Large intestine (tissue), 3 donors: ENCODE results near the gene YY1. TPM values are rescaled to one million over a fixed set of nuclear protein-coding genes. Genes with fewer than 3 reads are reported as not detected.

Experiments used
- DNase-seq, 2 donors: peaks; one replicate each; pipeline versions ENCODE4 v3.0.0 to v3.0.0-alpha.2; 2013
- H3K27ac ChIP-seq: one replicate; pipeline ENCODE4 v1.5.1; 2013; ENCODE audit warnings: low read length
- H3K27me3 ChIP-seq: 2 replicates; pipeline ENCODE4 v1.6.1; 2013; ENCODE audit warnings: low read length; ENCODE audit not compliant: control insufficient read depth, insufficient read depth
- H3K36me3 ChIP-seq: 2 replicates; pipeline ENCODE4 v1.6.1; 2013; ENCODE audit warnings: low read length; ENCODE audit not compliant: control insufficient read depth, insufficient read depth
- H3K4me1 ChIP-seq: one replicate; pipeline ENCODE4 v1.6.1; 2013; ENCODE audit warnings: low read length; ENCODE audit not compliant: control insufficient read depth, insufficient read depth
- H3K4me3 ChIP-seq: one replicate; pipeline ENCODE4 v1.5.1; 2013; ENCODE audit warnings: low read length
- H3K9me3 ChIP-seq: one replicate; pipeline ENCODE4 v1.6.1; 2013; ENCODE audit warnings: mild to moderate bottlenecking, low read depth, low read length, moderate library complexity; ENCODE audit not compliant: control insufficient read depth
- WGBS: methylation state at CpG from one replicate; pipeline ENCODE4 v1.1.5; 2013; ENCODE audit warnings: low lambda C conversion rate; ENCODE audit not compliant: insufficient coverage; 5-methylcytosine and 5-hydroxymethylcytosine counted together
- polyA plus RNA-seq: library from polyadenylated mRNA; unstranded; fragments of 120-200 nt; gene quantifications from one replicate; pipeline ENCODE4 v1.2.1, GENCODE V29; 2013

The YY1 gene
- polyA plus RNA-seq, 1 donor, result 74.3 TPM

GRCh38 chr14:100317389-100317788 lies 78.4 kb downstream of the YY1 start:
- H3K27ac ChIP-seq, result no peak overlapping the region
- H3K4me1 ChIP-seq, result peaks cover 2% of the 10 kb centered on the region
- H3K9me3 ChIP-seq, result peaks cover 3% of the 10 kb centered on the region
- no peaks in the 10 kb centered on the region for H3K36me3 ChIP-seq
- no peak overlapping the region for H3K4me3 ChIP-seq
- no peak for DNase-seq
- H3K27me3 ChIP-seq, result peaks cover 4% of the 10 kb centered on the region
- no CpG with 5 or more reads among the region's 6 CpGs for WGBS

- no peaks in the 10 kb centered on the region for H3K27me3 ChIP-seq
- DNase-seq, result peak; percentile 30 to 45
- peaks cover 3% of the 10 kb centered on the region for H3K9me3 ChIP-seq
- no peak overlapping the region for H3K27ac ChIP-seq
- no peaks in the 10 kb centered on the region for H3K4me1 ChIP-seq
- H3K36me3 ChIP-seq, result no peaks in the 10 kb centered on the region
- peak overlapping the region; percentile 31 for H3K4me3 ChIP-seq
- 56% methylated on average over 3 of the region's 40 CpGs for WGBS
These were observed 79.2 kb downstream of the YY1 start for GRCh38 chr14:100317912-100318808.

GRCh38 chr14:100320157-100320856 lies 81.4 kb downstream of the YY1 start:
- Histone ChIP-seq H3K27ac (no peak overlapping the region), H3K36me3 (no peaks in the 10 kb centered on the region), H3K4me1 (peaks cover 6% of the 10 kb centered on the region), H3K27me3 (no peaks in the 10 kb centered on the region), H3K4me3 (no peak overlapping the region), H3K9me3 (peaks cover 3% of the 10 kb centered on the region)
- no peak for DNase-seq
- WGBS, result 87% methylated on average over 7 of the region's 12 CpGs

DNA sequence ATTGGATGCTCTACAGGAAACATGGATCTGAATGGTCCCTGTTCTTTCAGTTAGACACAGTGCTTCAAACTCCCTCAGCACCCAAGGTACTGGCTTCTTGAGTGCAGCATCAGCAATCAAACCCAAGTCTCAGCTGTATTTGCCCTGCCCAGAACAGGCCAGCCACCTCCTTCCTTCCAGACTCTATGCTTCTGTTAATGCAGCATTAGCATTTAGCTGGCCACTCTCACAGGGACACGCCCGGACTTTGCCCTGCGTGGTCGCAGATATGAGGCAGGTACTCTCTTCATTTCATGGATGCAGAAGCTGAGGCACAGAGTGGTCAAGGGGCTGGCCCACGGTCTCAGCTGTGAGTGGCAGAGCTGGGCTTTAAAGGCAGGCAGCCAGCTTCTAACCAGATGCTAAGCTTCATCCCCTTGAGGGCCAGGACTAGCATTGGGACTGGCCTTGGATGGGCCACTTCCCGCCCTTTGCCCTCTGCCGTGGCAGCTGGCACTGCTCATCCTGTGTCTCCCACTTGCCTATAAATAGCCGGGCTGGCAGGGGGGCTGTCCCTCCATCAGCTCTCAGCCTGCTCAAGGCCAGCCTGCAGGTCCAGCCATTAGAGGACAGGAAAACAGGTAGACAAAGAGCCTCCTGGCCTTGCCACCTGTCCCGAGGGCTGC lies 82.7 kb downstream of the YY1 start:
- peaks cover 3% of the 10 kb centered on the region for H3K9me3 ChIP-seq
- no peaks in the 10 kb centered on the region for H3K36me3 ChIP-seq
- H3K4me3 ChIP-seq, result no peak overlapping the region
- H3K4me1 ChIP-seq, result peaks cover 11% of the 10 kb centered on the region
- no peak for DNase-seq
- H3K27me3 ChIP-seq, result no peaks in the 10 kb centered on the region
- WGBS, result no CpG with 5 or more reads among the region's 9 CpGs
- H3K27ac ChIP-seq, result no peak overlapping the region

GRCh38 chr14:100322138-100322957 lies 83.4 kb downstream of the YY1 start:
- Histone ChIP-seq H3K36me3 (no peaks in the 10 kb centered on the region), H3K27me3 (no peaks in the 10 kb centered on the region), H3K9me3 (peaks cover 3% of the 10 kb centered on the region), H3K4me1 (peaks cover 11% of the 10 kb centered on the region), H3K4me3 (no peak overlapping the region), H3K27ac (no peak overlapping the region)
- WGBS, result no CpG with 5 or more reads among the region's 15 CpGs
- DNase-seq, result no peak

DNA sequence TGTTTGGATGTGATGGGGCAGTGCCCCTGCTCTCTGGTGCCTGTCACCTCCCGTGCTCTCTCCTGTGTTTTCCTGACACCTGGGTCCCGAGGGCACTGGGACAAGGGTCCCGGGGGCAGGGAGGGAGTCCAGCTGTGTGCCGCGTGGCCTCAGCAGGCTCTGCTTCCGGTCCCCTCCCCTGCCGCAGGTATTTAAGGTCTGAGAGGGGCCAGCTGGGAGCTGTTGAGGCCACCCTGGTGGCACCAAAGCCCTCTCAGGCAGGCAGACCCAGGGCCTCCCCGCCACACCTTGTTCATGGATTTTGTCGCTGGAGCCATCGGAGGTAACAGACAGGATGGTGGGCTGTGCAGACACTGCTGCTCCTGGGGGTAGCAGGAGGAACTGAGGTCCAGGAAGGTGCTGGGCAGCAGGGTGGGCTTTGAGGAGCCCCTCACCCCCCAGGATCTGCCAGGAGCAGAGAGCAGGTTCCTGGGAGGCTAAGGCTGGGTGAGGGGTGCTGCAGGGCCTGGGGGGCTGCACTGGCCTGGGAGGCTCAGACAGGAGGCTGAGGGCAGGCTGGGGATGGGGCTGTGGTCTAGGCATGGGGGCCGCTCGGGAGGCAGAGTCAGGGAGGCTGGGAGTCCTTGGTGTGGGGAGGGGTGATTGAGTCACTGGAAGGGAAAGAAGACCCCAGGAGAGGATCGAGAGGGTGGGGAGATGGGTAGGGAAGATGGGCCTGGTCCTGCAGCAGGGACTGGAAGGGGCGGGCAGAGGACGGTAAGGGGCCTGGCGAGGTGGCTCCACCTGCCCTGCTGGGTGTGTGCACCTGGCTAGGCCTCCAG lies 84.4 kb downstream of the YY1 start, which contains the start of gene SLC25A47:
TSS of gene SLC25A47 (plus strand) at position 219 of the 821 bp plus-strand sequence. CDS start at position 295, 76 bp downstream.
- H3K4me3 ChIP-seq, result no peak within 1 kb of the TSS
- no CpG with 5 or more reads among the region's 16 CpGs for WGBS
- H3K9me3 ChIP-seq, result peaks cover 1% of the 10 kb centered on the region
- no peaks in the 10 kb centered on the region for H3K27me3 ChIP-seq
- H3K36me3 ChIP-seq, result no peaks in the 10 kb centered on the region
- no peak for DNase-seq
- peaks cover 15% of the 10 kb centered on the region for H3K4me1 ChIP-seq
- no peak within 1 kb of the TSS for H3K27ac ChIP-seq

GRCh38 chr14:100323942-100324307 lies 85.0 kb downstream of the YY1 start:
- peaks cover 4% of the 10 kb centered on the region for H3K9me3 ChIP-seq
- H3K36me3 ChIP-seq, result no peaks in the 10 kb centered on the region
- DNase-seq, result no peak
- no peak overlapping the region for H3K4me3 ChIP-seq
- peaks cover 17% of the 10 kb centered on the region for H3K4me1 ChIP-seq
- H3K27me3 ChIP-seq, result no peaks in the 10 kb centered on the region
- no peak overlapping the region for H3K27ac ChIP-seq
- no CpG with 5 or more reads among the region's 8 CpGs for WGBS

DNA sequence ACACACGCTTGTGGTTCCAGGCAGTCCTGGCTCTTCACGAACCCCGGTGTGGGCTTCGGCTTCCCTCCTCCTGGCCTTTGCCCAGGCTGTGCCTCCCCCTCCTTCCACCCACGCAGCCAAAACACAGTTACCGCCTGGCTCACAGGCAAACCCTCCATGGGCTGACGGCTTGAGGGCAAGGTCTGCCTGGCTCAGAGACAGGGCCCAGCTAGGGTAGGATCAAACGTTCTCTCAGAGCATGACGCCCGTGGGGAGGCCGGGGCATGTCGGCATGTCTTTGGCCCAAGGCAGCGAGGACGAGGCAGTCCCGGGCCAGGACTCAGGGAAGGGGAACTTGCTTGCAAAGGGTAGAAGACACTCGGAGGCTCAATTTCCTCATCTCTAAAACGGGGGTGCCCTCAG lies 86.3 kb downstream of the YY1 start:
- WGBS, result no CpG with 5 or more reads among the region's 17 CpGs

GRCh38 chr14:100325958-100326357 lies 87.0 kb downstream of the YY1 start:
- no peaks in the 10 kb centered on the region for H3K27me3 ChIP-seq
- peaks cover 17% of the 10 kb centered on the region for H3K4me1 ChIP-seq
- no peak overlapping the region for H3K4me3 ChIP-seq
- H3K9me3 ChIP-seq, result peaks cover 4% of the 10 kb centered on the region
- H3K27ac ChIP-seq, result no peak overlapping the region
- DNase-seq, result no peak
- no CpG with 5 or more reads among the region's 13 CpGs for WGBS
- no peaks in the 10 kb centered on the region for H3K36me3 ChIP-seq

More for the DNA sequence above, 86.3 kb downstream of the YY1 start:
- Histone ChIP-seq H3K9me3 (peaks cover 4% of the 10 kb centered on the region), H3K4me1 (peaks cover 17% of the 10 kb centered on the region), H3K27me3 (no peaks in the 10 kb centered on the region), H3K27ac (no peak overlapping the region), H3K4me3 (no peak overlapping the region), H3K36me3 (no peaks in the 10 kb centered on the region)
- DNase-seq, result peak; percentile 76 to 86
